ENCODE data around the gene HIF1A.
"Not testable (repeated sequence)": the region's sequence is repeated elsewhere in the genome, so short reads cannot be mapped to it uniquely, and the experiment has no call there.

Gene HIF1A

GRCh38 chr14:61710853-61711817, 15.8 kb downstream of the HIF1A start:
- no peak for DNase-seq

GRCh38 chr14:61712137-61712536, 16.8 kb downstream of the HIF1A start:
- DNase-seq, result no peak

GRCh38 chr14:61713724-61714437, 18.6 kb downstream of the HIF1A start:
- DNase-seq, result no peak

- no peak for DNase-seq
Measured at GRCh38 chr14:61716956-61717355, 21.6 kb downstream of the HIF1A start.

- no peak for DNase-seq
Measured at GRCh38 chr14:61718039-61718438, 22.7 kb downstream of the HIF1A start.

- DNase-seq, result no peak
Measured at GRCh38 chr14:61719344-61720293, 24.3 kb downstream of the HIF1A start.

- no peak for DNase-seq
Measured at GRCh38 chr14:61720294-61720661, 25.0 kb downstream of the HIF1A start.

- DNase-seq, result no peak
Measured at GRCh38 chr14:61720741-61721140, 25.4 kb downstream of the HIF1A start.

- DNase-seq, result no peak
Measured at GRCh38 chr14:61724133-61724532, 28.8 kb downstream of the HIF1A start.

GRCh38 chr14:61726778-61727658, 31.7 kb downstream of the HIF1A start:
- DNase-seq, result no peak

- DNase-seq, result no peak
Measured at GRCh38 chr14:61730756-61731373, 35.6 kb downstream of the HIF1A start.

- no peak for DNase-seq
Measured at GRCh38 chr14:61733972-61734371, 38.7 kb downstream of the HIF1A start.

- no peak for DNase-seq
Measured at GRCh38 chr14:61736751-61737150, 41.4 kb downstream of the HIF1A start.

- no peak for DNase-seq
Measured at GRCh38 chr14:61737915-61738314, 42.6 kb downstream of the HIF1A start.

- no peak for DNase-seq
Measured at GRCh38 chr14:61739133-61739532, 43.8 kb downstream of the HIF1A start.

GRCh38 chr14:61742371-61742770, 47.1 kb downstream of the HIF1A start:
- DNase-seq, result no peak

GRCh38 chr14:61744238-61744637, 48.9 kb downstream of the HIF1A start:
- no peak for DNase-seq

GRCh38 chr14:61746346-61746745, 51.0 kb downstream of the HIF1A start:
- DNase-seq, result not testable (repeated sequence)

GRCh38 chr14:61746881-61747280, 51.6 kb downstream of the HIF1A start:
- no peak for DNase-seq

GRCh38 chr14:61747342-61747741, 52.0 kb downstream of the HIF1A start:
- DNase-seq, result no peak

GRCh38 chr14:61749264-61749663, 54.0 kb downstream of the HIF1A start:
- DNase-seq, result no peak

Data from activated CD8-positive, alpha-beta memory T cell treated with anti-CD3 and anti-CD28 coated beads, Interleukin-2, amount 50 U/mL, for 48 hours (primary cell).